NCI-H446 treated with DMSO at 0.1 percent for 48 hours (cell line): ENCODE measurements around the gene STX8.
"Not testable (repeated sequence)": the region's sequence is repeated elsewhere in the genome, so short reads cannot be mapped to it uniquely, and the experiment has no call there.

Experiments
- DNase-seq: peaks from one replicate; lab custom pipeline; 2025; lab: John Stamatoyannopoulos, UW

Gene STX8

DNA sequence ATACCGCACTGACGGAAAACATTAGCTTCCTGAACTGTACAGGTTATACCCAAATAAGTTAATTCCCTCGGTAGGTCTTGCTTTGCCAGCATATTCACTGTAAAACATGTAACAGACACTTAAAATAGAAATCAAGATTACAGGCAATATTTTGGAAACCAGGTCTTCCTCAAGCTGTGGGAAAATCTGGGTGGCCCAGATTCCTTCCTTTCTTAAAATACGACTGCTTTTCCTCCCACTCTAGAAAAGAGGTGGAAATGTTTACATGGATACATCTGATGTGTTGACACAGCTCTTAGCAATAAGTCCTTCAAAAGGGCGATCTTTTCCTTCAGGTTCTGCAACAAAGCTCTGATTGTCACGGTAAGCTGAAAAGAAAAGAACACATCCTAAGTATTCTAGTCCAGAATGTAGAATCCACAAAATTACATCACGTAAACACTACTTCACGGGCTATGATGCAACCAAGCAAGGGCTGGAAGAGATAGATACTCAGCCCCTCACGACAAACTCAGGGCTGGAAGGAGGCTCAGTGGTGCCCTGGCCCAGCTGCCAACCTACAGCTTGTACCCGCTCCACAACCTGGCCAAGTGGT lies 18.4 kb downstream of the STX8 start:
- no peak for DNase-seq

DNA sequence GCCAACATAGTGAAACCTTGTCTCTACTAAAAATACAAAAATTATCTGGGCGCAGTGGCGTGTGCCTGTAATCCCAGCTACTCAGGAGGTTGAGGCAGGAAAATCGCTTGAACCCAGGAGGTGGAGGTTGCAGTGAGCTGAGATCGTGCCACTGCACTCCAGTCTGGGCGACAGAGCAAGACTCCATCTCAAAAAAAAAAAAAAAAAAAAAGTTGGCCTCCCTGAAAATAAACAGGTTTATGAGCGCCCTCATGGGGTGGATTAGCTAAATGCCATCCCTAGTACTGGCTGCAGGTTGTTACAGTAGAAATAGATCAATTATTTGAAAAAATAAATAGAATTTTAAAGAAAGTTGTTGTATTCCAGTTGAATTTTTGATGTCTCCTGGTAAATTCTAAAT lies 20.9 kb downstream of the STX8 start:
- not testable (repeated sequence) for DNase-seq

DNA sequence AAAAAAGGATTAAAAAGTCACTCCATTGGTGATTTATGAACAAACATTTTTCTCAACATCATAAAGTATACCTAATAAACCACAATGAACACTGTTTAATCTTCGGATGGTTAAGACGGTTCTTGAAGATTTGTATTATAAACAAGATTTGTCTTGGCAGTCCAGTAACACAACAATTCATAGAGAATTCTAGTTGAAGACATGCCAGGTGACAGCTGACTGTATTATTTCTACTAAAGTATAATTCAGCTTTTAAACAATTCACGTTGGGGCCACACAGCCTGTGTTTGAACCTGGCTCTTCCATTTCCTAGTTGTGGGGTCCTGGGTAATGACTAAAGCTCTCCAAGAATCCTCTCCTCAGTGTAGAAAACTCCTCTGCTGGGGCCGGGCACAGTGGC lies 22.0 kb downstream of the STX8 start:
- no peak for DNase-seq

DNA sequence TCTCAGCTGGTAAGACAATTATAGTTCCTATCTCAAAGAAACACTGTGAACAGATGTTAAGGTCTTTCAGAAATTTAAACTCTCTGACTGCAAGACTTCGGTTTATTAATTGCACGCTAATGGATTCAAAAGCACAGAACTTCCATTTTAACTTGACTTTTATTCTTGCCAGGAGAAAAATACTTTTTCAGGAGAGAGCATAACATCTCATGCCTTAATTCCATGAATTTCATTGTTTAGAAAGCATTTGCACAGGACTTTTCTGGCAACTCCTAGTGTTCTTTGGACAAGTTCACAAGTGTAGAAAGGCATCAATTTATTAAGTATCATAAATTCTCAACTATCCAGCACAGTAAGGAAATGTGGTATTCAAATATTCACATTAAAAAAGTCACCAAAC lies 22.4 kb downstream of the STX8 start:
- DNase-seq: no peak

DNA sequence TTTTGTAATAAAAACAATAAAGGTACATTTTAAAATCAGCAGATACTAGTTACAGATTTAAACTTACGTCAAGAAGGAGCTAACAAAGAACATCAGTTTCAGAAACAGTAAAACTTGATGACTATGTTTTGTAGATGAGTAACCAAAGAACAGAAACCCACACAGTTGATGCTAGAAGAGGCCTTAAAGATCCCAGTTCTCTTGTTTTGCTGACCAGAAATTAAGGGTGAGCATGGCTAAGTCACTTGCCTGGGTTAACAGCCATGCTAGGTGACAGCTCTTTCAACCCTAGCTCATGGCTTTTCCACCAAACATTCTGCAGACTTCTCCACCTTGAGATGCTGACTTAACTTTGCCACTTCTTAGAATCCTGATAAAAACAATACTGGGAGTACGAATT lies 26.4 kb downstream of the STX8 start:
- no peak for DNase-seq

DNA sequence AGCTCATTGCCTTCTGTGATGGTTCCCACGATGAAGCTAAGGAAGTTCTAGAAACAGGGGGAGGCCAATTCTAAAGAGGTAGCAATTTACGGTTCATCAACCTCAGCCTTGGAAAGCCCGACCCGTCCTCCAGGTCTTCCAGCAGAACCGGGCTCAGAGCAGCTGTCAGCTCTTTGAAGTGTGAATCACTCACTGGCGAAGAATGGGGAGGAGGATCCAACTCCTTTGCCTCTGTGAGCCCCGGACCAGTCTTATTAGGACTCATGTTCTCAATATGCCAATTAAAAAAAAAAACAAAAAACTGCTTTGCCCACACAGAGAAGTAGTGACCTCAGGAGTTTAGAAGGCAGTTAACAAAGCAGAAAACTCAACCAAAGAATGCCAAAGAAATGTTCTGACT lies 31.4 kb downstream of the STX8 start:
- DNase-seq: no peak

DNA sequence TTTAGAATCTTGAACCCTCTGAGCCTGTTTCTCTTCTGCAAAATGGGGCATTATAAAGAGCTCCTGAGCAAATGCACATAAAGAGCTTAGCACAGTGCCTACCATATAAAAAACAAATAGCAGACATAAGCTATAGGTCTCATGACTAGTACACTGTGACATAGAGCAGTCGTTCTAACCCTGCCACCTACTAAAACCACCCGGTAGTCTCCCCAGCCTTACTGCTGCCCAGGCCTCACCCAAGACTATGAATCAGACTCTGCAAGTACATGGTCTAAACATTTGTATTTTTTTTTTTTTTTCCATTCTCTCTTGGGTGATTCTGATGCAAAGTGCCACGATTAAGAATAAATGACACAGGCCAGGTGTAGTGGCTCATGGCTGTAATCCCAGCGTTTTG lies 33.9 kb downstream of the STX8 start:
- DNase-seq: no peak

DNA sequence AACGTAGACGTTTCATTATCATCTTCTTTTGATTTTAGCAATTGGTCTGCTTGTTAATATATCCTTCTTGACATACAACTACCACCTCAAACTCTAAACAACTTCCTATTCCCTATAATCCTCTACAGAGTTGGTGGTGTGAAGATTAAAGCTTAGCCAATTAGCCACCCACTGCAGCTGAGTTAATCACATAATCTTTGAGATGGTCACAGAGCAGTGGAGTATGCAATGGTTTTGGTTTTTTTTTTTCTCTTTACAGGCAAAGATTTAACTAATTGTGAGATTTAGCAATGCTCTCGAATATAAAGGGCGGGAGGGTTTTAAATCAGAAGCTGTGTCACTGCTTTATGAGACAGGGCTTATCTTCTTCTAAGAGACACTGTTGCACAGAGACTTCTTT lies 37.0 kb downstream of the STX8 start:
- no peak for DNase-seq

DNA sequence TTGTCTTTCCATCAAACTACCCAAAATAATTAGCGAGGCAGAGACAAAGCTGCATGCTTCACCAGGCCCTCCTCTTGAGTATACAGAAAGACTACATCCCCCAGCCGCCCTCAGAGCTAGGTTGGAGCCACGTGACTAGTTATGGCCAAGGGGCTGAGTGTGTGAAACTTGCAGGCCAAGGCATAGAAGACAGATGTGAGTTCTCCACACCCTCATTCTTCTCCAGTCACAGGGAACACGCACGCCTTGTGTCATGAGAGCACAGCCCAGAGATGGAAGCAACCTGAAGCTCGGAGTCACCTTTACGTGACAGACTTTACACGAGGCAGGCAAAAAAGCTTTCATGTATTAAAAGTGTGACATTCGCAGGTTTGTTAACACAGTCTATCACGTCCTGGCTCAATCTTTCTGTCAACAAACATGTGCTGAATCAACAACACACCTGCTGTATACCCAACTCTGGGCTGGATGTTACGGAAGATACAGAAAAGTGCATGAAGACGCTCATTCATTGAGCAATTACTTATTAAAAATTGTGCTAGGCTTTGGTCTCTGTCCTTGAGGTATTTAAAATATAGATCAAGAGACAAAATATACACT lies 38.3 kb downstream of the STX8 start:
- DNase-seq: no peak

DNA sequence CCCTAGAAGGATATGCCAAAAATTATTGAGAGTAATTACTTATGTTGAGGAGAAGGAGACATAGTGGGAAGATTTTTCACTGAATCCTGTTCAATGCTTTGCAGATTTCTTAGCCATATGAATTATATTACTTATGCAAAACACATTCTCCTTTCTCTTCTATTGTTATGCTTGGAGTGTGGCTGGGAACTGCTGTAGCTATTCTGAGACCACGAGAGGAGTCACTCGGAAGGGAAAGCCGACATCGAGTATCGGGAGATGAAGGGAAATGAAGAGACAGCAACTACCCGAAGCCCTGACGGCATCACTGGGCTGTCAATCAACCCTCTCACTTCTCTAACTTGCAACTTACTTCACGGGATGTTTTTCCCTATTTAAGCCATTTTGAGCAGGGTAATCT lies 39.6 kb downstream of the STX8 start:
- DNase-seq: no peak

DNA sequence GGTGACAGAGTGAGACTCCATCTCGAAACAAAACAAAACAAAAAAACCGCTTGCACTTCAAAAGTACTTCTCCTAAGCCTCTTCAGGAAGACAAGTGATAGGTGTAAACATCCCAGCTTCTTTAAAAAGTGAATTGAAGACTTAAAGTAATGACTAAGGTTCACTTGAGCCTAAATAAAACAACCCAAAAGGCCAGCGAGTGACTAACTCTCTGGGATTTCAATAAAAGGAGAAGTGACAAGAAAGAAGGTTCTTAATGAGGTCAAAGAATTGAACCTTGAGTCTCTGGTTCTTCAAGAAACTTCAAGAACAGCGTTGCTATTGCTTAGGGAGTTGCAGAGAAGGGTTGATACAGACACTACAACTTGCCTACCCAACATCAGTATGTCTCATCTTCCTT lies 42.2 kb downstream of the STX8 start:
- no peak for DNase-seq

DNA sequence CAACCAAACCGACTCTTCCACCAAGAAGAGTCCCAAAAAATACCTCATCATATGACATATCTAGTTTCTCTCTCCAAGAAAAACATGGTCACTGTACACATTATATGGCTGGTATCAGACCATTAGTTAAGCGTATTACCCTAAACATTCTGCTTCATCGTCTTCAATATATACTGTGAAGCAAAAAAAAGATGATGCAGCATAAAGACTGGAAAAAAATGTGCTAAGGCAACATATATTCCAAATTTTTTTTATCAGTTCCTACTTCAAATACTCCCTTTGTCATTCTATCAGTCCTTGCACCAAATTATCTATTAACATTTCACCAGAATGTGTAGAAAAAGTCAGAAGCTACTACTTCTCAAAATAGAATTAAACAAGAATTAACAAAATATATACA lies 42.9 kb downstream of the STX8 start:
- no peak for DNase-seq

DNA sequence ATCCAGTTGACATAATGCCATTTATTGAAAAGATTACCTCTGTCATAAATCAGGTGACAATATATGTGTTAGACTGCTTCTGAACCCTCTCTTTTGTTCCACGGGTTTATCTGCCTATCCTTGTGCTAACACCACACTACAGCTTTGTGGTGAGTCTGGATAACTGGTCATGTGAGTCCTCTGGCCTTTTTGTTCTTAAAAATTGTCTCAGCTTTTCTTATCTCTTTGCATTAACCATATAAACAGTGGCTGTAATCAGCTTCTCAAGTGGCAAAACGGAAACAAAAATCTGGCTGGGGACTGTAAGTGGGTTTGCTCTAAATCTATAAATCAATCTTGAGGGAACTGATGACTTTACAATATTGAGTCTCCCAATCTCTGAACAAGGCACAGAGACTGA lies 44.6 kb downstream of the STX8 start:
- no peak for DNase-seq

DNA sequence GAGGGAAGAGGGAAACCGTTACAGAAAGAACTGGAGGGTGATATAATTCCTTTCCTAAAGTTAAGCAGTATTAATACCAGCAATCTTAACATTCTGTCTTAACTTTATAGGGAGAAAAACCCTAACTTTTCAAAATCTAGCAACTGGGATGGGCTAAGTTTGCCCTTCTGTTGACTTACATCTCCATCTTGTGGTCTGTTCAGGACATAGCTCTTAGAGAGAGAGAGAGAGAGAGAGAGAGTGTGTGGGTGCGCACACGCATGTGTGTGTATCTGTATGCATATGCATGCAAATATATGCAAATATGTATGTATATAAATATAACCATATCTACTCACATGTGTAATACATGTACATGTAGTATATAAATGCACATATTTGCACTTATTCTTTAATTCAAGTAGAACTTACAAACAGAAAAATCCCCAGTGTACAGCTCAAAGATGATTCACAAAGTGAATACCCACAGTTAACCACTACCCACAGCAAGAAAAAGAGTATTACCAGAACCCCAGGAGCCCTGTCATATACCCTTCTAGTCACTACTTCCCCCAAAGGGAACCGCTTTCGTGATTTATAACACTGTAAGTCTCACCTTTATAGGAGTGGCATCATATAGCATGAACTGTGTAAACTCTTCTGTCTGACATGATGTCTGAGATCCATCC lies 46.5 kb downstream of the STX8 start:
- no peak for DNase-seq

DNA sequence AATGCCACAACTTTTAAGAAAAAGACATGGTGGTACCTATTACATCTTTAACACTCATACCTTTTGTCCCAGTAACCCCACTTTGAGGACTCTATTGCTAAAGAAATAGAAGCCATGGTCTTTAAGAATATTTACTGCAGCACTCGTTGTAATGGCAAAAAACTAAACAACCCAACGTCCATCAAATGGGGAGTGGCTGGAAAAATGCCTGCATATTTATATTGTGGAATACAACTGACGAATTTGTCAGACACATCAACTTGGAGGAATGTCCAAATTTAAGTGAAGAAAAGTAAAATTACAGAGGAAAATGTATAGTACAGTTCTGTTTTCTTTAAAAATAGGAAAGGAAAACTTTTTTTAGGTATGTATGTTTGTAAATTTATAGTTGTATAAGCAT lies 47.8 kb downstream of the STX8 start:
- no peak for DNase-seq

DNA sequence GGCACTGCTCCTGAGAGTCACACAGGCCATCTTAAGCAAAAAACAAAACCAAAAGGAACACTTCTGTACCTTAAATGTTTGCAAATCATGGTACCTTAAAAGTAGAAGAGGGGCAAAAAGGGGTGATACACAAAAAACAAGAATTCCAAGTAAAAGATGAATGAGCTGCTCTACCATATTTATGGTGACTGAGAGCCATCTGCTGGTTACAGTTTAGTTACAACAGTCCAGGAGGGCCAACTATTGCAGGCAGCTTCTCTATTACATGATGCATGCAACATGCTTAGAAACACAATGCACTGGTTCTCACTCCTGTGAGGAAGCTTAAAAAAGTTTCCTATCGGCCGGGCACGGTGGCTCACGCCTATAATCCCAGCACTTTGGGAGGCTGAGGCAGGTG lies 53.5 kb downstream of the STX8 start:
- no peak for DNase-seq

DNA sequence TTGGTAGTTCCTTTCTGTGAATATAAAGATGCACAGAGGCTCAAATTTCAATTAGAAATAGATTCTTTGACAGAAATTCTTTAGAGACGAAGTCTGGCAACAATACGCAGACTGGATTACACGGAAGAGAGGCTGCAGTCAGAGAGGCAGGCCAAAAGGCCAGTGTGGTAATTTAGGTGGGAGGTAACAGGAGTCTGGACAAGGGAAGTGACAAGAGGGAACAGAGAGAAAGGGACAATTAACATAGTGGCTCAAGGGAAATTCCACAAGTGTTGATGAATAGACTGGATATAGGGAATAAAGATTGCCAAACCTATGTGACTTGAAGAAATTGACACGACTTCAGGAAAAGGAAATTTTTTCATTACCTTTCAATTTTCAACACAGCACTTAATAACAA lies 54.6 kb downstream of the STX8 start:
- DNase-seq: no peak

DNA sequence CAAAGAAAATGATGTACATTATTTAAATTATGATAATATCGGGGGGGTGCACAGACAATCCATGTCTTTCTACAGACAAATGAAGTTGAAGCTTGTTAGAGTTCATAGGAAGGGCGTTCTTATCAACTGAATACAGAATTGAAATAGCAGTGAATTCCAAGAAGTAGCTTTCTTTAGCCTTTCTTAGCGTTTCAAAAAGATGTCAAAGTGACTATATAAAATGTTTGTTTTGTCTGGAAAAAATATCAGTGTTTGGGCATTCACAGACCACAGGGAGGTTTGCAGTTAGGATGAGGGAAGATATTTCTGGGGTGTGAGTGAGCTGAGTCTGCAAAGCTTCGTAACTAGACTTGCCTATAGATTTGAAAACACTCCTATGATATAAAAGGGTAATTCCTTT lies 55.0 kb downstream of the STX8 start:
- DNase-seq: no peak

DNA sequence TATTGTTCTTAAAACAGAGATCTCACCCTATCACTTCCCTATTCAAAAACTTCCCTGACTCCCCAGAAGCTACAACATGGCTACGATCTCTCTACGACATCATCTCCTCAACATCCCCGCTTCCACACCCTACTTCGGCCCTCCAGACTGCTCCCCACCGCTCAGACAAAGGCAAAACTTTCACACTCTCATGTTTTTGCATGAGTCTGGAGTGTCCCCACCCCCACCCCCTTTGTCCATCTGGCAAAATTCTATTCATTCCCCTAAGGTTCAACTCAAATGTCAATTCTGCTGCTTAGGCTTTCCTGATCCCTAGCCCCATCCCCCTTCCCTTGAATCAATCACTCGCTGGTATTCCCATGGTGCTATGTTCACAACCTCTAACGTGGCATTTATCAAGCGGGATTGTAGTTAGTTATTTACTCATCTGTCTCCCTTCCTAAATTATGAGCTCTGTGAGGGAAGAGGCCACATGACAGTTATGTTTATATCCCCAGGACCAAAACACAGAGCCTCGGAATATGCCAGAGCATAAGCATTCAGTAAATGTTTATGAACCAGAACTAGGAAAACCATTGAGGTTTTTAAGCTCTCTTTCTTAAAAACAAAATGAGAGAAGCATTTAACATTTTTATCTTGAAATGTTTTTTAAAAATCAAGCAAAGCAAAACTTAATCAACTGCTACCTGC lies 55.9 kb downstream of the STX8 start:
- no peak for DNase-seq

DNA sequence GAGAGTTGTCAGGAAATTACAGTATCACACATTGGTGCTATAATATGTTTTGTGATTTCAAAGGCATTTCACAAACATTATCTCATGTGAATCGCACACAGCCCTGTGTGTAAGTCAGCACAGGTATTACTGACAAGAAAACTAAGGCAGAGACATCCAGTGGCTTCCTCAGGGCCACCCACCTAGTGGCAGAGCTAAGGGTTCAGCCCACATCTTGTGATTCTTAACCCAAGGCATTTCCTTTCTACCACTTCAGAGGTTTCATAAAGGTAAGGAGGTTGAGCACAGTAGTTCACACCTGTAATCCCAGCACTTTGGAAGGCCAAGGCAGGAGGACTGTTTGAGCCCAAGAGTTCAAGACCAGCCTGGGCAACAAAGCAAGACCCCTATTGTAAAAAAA lies 58.2 kb downstream of the STX8 start:
- no peak for DNase-seq

DNA sequence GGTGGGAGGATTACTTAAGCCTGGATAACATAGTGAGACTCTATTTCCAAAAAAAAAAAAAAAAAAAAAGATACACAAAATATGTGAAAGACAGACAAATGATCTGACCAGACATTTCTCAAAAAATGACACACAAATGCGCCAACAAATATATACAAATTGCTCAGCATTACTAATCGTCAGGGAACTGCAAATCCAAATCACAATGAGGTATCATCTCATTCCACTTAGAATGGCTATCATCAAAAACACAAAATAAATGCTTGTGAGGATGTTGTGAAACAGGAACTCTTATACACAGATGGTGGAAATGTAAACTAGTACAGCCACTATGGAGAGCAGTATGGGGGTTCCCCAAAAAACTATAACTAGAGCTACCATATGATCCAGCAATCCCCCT lies 62.4 kb downstream of the STX8 start:
- DNase-seq: no peak

DNA sequence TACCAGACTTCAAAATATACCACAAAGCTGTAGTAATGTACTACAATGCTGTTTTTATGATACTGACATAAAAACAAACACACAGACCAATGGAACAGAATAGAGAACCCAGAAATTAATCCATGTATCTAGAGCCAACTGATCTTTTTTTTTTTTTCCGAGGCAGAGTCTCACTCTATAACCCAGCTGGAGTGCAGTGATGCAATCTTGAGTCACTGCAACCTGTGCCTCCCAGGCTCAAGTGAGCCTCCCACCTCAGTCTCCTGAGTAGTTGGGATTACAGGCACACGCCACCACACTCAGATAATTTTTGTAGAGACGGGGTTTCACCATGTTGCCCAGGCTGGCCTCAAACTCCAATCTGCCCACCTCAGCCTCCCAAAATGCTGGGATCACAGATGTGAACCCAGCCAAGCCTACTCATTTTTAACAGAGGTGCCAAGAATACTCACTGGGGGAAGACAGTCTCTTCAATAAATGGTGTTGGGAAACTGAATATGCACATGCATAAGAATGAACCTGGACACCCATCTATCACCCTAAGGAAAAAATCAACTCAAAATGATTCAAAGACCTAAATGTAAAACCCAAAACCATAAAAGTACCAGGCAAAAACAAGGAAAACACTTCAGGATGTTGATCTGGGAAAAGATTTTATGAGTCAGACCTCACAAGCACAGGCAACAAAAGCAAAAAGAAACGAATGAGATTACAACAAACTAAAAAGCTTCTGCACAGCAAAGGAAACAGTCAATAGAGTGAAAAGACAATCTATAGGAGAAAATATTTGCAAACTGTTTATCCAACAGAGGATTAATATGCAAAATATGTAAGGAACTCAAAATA lies 63.1 kb downstream of the STX8 start:
- no peak for DNase-seq
